Tibial nerve (tissue), 3 donors: Measurements from ENCODE around the gene SHKBP1.

ENCODE experiments used
- CTCF ChIP-seq, 5 experiments: fragments of 200-600 bp in 3 of 5; fragments of 450-650 bp in 2 of 5; sonication (generic) in 3 of 5; IDR thresholded peaks; one replicate each; pipeline ENCODE4 v1.5.1; 2016 to 2019; ENCODE audit warnings: antibody characterized with exemption in 5 of 5, mild to moderate bottlenecking in 3 of 5, moderate library complexity in 2 of 5
- POLR2A ChIP-seq, 2 donors: fragments of 450-650 bp; IDR thresholded peaks; one replicate each; pipeline ENCODE4 v1.6.1; 2017; ENCODE audit warnings: antibody characterized with exemption in 2 of 2, mild to moderate bottlenecking in 2 of 2, moderate library complexity in 2 of 2

- TF ChIP-seq CTCF (IDR thresholded peaks at IDR 0.05) (no peak), POLR2A (IDR thresholded peaks at IDR 0.05) (no peak)
These were observed 9.5 kb upstream of the SHKBP1 start for GRCh38 chr19:40567040-40567749.
